ENCODE data around the gene PCNA.
"Not testable (repeated sequence)": the region's sequence is repeated elsewhere in the genome, so short reads cannot be mapped to it uniquely, and the experiment has no call there.

PCNA gene

DNA sequence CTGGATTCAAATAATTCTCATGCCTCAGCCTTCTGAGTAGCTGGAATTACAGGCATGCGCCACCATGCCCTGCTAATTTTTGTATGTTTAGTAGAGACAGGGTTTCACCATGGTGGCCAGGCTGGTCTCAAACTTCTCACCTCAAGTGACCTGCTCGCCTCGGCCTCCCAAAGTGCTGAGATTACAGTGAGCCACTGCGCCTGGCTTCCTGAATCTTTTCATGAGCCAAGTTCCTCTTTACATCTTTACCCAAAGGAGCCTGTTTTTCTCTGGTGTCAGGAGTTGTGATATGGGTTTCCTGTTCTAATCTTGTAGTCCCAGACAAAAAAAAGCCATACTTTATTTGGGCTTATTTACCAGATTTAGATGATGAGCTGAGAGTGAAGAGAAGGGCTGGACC lies 34.4 kb downstream of the PCNA start:
- no peak for TF ChIP-seq ZFX (IDR thresholded peaks at IDR 0.05; ENCODE audit: borderline replicate concordance)
- TF ChIP-seq, protein P1, sequence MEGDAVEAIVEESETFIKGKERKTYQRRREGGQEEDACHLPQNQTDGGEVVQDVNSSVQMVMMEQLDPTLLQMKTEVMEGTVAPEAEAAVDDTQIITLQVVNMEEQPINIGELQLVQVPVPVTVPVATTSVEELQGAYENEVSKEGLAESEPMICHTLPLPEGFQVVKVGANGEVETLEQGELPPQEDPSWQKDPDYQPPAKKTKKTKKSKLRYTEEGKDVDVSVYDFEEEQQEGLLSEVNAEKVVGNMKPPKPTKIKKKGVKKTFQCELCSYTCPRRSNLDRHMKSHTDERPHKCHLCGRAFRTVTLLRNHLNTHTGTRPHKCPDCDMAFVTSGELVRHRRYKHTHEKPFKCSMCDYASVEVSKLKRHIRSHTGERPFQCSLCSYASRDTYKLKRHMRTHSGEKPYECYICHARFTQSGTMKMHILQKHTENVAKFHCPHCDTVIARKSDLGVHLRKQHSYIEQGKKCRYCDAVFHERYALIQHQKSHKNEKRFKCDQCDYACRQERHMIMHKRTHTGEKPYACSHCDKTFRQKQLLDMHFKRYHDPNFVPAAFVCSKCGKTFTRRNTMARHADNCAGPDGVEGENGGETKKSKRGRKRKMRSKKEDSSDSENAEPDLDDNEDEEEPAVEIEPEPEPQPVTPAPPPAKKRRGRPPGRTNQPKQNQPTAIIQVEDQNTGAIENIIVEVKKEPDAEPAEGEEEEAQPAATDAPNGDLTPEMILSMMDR (IDR thresholded peaks at IDR 0.05), result no peak
- H3K27ac ChIP-seq, result no peak overlapping the region

DNA sequence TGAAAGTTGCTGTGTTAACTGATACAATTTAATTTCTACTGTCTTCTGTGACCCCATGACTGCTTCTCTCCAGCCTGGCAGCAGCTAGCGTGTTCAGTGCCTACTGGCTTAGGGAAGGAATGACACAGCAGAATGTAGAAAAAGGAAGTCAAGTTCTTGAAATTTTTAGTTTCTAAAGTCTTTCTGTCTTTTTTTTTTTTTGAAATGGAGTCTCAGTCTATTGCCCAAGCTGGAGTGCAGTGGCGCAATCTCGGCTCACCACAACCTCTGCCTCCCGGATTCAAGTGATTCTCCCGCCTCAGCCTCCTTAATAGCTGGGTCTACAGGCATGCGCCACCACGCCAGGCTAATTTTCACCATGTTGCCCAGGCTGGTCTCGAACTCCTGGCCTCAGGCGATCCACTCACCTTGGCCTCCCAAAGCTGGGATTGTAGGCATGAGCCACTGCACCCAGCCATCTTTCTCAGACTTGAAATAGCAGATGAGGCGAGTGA lies 39.3 kb downstream of the PCNA start:
- TF ChIP-seq ZFX (IDR thresholded peaks at IDR 0.05; ENCODE audit: borderline replicate concordance), result no peak
- TF ChIP-seq, protein P1 (IDR thresholded peaks at IDR 0.05), result no peak
- H3K27ac ChIP-seq, result no peak overlapping the region

DNA sequence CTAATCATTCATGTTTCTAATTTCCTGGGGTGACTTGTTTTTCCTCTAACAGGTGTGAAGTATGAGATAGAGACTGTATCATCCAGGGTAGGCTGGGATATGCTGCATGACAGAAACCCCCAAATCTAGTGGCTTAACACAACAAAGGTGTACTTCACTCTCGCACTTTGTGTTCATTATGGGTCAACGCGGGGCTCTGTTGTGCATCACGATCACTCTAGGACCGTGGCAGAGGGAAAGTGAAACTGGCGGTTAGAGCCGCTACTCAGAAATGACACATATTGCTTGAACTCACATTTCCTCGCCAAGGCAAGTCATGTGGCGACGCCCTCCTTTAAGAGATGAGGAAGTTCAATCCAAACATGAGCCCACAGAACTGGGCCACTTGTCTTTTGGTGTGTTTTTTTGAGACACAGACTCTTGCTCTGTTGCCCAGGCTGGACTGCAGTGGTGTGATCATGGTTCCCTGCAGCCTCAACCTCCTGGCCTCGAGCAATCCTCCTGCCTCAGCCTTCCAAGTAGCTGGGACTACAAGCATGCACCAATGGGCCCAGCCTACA lies 41.3 kb downstream of the PCNA start:
- TF ChIP-seq, protein P1 (IDR thresholded peaks at IDR 0.05), result no peak
- no peak for TF ChIP-seq ZFX (IDR thresholded peaks at IDR 0.05; ENCODE audit: borderline replicate concordance)
- no peak overlapping the region for H3K27ac ChIP-seq

DNA sequence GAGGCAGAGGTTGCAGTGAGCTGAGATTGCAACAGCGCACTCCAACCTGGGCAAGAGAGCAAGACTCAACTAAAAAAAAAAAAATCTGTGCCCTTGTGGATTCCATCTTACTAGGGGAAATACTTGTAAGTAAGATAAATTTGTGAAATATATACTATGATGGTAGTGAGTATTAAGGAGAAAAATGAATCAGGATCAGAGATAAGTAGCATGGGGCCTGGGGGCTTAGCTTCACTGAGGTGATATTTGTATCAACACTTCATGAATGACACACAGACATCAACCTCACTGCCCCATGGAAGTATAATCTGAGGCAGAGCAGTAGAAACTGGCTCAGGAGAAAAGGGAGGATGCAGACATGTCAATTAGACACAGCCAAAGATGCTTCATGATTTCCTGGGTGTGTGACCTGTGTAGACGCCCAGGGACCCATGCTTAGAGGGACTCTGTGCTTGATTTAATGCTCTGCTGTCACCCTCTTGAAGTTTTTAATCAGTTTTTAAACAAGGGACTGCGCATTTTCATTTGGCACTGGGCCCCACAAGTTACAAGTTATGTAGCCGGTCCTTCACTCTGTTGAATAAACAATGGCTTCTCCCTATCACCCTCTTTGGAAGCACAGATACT lies 41.9 kb downstream of the PCNA start:
- H3K27ac ChIP-seq, result no peak overlapping the region
- TF ChIP-seq, protein P1 (IDR thresholded peaks at IDR 0.05), result no peak
- TF ChIP-seq ZFX (IDR thresholded peaks at IDR 0.05; ENCODE audit: borderline replicate concordance), result no peak

DNA sequence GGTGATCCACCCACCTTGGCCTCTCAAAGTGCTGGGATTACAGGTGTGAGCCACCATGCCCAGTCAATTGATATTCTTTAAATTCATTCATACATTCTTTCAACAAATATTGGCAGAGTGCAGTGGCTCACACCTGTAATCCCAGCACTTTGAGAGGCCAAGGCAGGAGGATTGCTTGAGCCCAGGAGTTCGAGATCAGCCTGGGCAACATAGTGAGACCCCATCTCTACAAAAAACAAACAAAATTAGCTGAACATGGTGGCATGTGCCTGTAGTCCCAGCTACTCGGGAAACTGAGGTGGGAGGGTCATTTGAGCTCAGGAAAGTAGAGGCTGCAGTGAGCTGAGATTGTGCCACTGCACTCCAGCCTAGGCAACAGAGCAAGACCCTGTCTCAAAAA lies 42.8 kb downstream of the PCNA start:
- H3K27ac ChIP-seq, result not testable (repeated sequence)

DNA sequence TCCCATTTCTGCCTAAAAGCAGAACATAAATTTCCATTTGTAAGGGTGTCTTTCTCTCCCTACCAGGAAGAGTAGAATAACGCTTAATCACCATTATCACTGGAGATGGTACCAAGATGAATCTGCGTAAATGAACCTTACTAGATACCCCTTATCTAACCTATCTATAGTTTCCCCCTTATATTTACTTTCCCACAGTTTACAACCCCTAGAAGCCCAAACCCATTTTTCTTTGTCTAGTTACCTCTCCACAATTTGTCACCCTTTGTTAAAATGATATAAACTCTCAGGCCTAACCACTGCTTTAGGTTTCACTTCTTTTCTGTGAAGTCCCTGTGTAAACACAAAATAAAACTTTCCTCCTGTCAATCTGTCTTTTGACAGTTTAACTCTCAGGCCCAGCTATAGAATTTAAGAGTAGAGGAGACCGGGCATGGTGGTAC lies 45.5 kb downstream of the PCNA start:
- no peak for TF ChIP-seq ZFX (IDR thresholded peaks at IDR 0.05; ENCODE audit: borderline replicate concordance)
- TF ChIP-seq, protein P1 (IDR thresholded peaks at IDR 0.05), result no peak
- peak overlapping the region; percentile 63 for H3K27ac ChIP-seq

DNA sequence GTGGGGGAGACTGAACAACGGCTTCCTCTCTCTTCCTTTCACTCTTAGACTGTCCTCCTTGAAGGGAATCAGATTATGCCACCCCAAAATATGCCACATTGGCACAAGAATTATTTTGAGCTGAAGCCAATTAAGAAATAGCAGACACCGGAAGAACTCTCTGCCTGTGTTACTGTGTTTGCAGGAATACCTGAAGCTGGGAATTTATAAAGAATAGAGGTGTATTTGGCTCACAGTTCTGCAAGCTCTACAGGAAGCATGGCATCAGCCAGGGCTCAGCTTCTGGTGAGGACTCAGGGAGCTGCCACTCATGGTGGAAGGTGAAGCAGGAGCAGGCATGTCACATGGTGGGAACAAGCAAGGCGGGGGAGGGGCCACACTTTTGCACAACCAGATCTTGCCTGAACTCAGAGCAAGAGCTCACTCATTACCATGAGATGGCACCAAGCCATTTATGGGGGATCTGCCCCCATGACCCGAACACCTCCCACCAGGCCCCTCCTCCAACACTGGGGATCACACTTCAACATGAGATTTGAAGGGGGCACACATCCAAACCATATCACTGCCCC lies 46.0 kb downstream of the PCNA start:
- TF ChIP-seq, protein P1 (IDR thresholded peaks at IDR 0.05), result no peak
- no peak for TF ChIP-seq ZFX (IDR thresholded peaks at IDR 0.05; ENCODE audit: borderline replicate concordance)
- peak overlapping the region; percentile 63 for H3K27ac ChIP-seq

Measured in 22Rv1 (cell line).